GM10248 (cell line): ENCODE results near the gene ACER3.

Experiments used
- CTCF ChIA-PET: fragments of 300-600 bp; sonication (Branson Sonifier 250); formaldehyde crosslinking; extraction: SDS; loops from one replicate; lab custom pipeline; 2021; ENCODE audit warnings: antibody characterized with exemption; lab: Yijun Ruan, JAX
- POLR2A ChIA-PET: fragments of 350-650 bp; sonication (Branson Sonifier 250); formaldehyde crosslinking; extraction: SDS; loops from one replicate; lab custom pipeline; 2020; ENCODE audit warnings: antibody characterized with exemption; lab: Yijun Ruan, JAX
- DNase-seq: peaks from one replicate; pipeline ENCODE4 v3.0.0; 2012; ENCODE audit errors: extremely low spot score
- CTCF ChIP-seq: IDR thresholded peaks from 2 replicates; pipeline ENCODE4 v1.5.1; 2012; ENCODE audit warnings: mild to moderate bottlenecking, low read depth; ENCODE audit errors: extremely low read depth, missing control alignments, control extremely low read depth

The ACER3 gene

GRCh38 chr11:76863196-76863777 is 2.6 kb downstream of the ACER3 start:
- CTCF ChIA-PET = interaction anchor here (1.4 kb wide), 1 partner anchor 55 kb away, joined by 4 read pairs; no protein-coding TSS in a partner anchor
- no peak for DNase-seq
- TF ChIP-seq CTCF = no peak
- POLR2A ChIA-PET = no interaction called here

- no peak for TF ChIP-seq CTCF
- ChIA-PET POLR2A (no interaction called here), CTCF (interaction anchor here (0.8 to 1.5 kb wide), 5 partner anchors 8 to 45 kb away, joined by 3 to 5 read pairs (median 4); no protein-coding TSS in a partner anchor)
- no peak for DNase-seq
Observed at GRCh38 chr11:76872959-76873827, 12.5 kb downstream of the ACER3 start.

- TF ChIP-seq CTCF = no peak
- ChIA-PET CTCF (interaction anchor here (3.6 kb wide), 1 partner anchor 42 kb away, joined by 14 read pairs; no protein-coding TSS in a partner anchor), POLR2A (no interaction called here)
- DNase-seq = no peak
Observed at GRCh38 chr11:76878014-76878413, 17.3 kb downstream of the ACER3 start.

- ChIA-PET CTCF (interaction anchor here (1.0 to 1.7 kb wide), 2 partner anchors 13 to 14 kb away, joined by 4 to 5 read pairs; no protein-coding TSS in a partner anchor), POLR2A (no interaction called here)
- no peak for TF ChIP-seq CTCF
- no peak for DNase-seq
Observed at GRCh38 chr11:76880314-76880713, 19.6 kb downstream of the ACER3 start.

GRCh38 chr11:76880956-76881355 is 20.2 kb downstream of the ACER3 start:
- ChIA-PET CTCF (interaction anchor here (0.9 to 1.3 kb wide), 4 partner anchors 8 to 38 kb away, joined by 3 to 5 read pairs (median 4); partner anchors contain the start of gene ACER3), POLR2A (no interaction called here)
- TF ChIP-seq CTCF = no peak
- DNase-seq = no peak

GRCh38 chr11:76885390-76886097 is 24.8 kb downstream of the ACER3 start:
- TF ChIP-seq CTCF = no peak
- ChIA-PET CTCF (interaction anchor here (1.0 kb wide), 2 partner anchors 15 to 35 kb away, joined by 4 read pairs; no protein-coding TSS in a partner anchor), POLR2A (no interaction called here)
- no peak for DNase-seq
